GM12878 (cell line): Measurements from ENCODE around the gene FGD6. TPM values are rescaled to one million over a fixed set of nuclear protein-coding genes. Genes with fewer than 3 reads are reported as not detected.

Source experiments
- ATAC-seq: fragments of 200-7000 bp; cut with Tn5 transposase; 3 replicates; pipeline ENCODE4 v1.9.1; 2020; ENCODE audit warnings: mild to moderate bottlenecking, moderate library complexity
- BruUV-seq: library from RNA; stranded (reverse); fragments of 400-500 nt; replicated peaks from 2 replicates; lab custom pipeline; 2021; lab: Mats Ljungman, UMichigan
- CTCF ChIA-PET: fragments of 300-600 bp; sonication (Branson Sonifier 250); formaldehyde crosslinking; extraction: SDS; loops from one replicate; lab custom pipeline; 2021; ENCODE audit warnings: inconsistent platforms; lab: Yijun Ruan, JAX
- POLR2A ChIA-PET: fragments of 350-600 bp; formaldehyde crosslinking; extraction: SDS; loops from one replicate; lab custom pipeline; 2021; ENCODE audit warnings: inconsistent platforms; lab: Charles Lee
- RAD21 ChIA-PET: fragments of 300-600 bp; sonication (Branson Sonifier 250); formaldehyde crosslinking; loops from one replicate; lab custom pipeline; 2023; ENCODE audit warnings: antibody characterized with exemption; ENCODE audit not compliant: unreplicated experiment; lab: Charles Lee
- SMC1A ChIA-PET: fragments of 300-600 bp; sonication (Branson Sonifier 250); formaldehyde crosslinking; loops from one replicate; lab custom pipeline; 2023; ENCODE audit not compliant: unreplicated experiment, uncharacterized antibody; lab: Charles Lee
- DNase-seq: peaks from one replicate; pipeline ENCODE4 v3.0.0-alpha.2; 2011; ENCODE audit warnings: low read depth, low spot score
- FAIRE-seq: peaks from 3 replicates; lab custom pipeline; 2011; peaks lifted over from hg19 to GRCh38; lab: Jason Lieb, UNC
- H2AFZ ChIP-seq: 2 replicates; pipeline ENCODE4 v1.6.0; 2011; ENCODE audit warnings: low read depth, low read length, control low read depth; ENCODE audit not compliant: control insufficient read depth
- H3K27ac ChIP-seq: 2 replicates; pipeline ENCODE4 v1.5.1; 2011; ENCODE audit warnings: control low read depth; ENCODE audit not compliant: control insufficient read depth, insufficient read depth
- H3K27me3 ChIP-seq, 2 experiments: replicated peaks in 1 of 2; 2 replicates each; pipeline versions ENCODE4 v1.6.0 to v1.6.1; 2011; ENCODE audit warnings: low read length in 1 of 2; ENCODE audit not compliant: control insufficient read depth in 2 of 2, insufficient read depth in 2 of 2
- H3K36me3 ChIP-seq, 2 experiments: 2 replicates each; pipeline ENCODE4 v1.5.1; 2011; ENCODE audit warnings: low read length in 1 of 2; ENCODE audit not compliant: control insufficient read depth in 2 of 2, insufficient read depth in 2 of 2
- H3K4me1 ChIP-seq: 2 replicates; pipeline ENCODE4 v1.6.1; 2011; ENCODE audit warnings: mild to moderate bottlenecking, low read length, moderate library complexity, mixed read lengths; ENCODE audit not compliant: control insufficient read depth, insufficient read depth
- H3K4me2 ChIP-seq: 2 replicates; pipeline ENCODE4 v1.6.0; 2011; ENCODE audit warnings: control low read depth; ENCODE audit not compliant: control insufficient read depth, insufficient read depth
- H3K4me3 ChIP-seq: fragments of 200-600 bp; sonication (generic); 2 replicates; pipeline ENCODE4 v1.5.1; 2016
- H3K79me2 ChIP-seq: 2 replicates; pipeline ENCODE4 v1.6.0; 2011; ENCODE audit warnings: low read length; ENCODE audit not compliant: control insufficient read depth, insufficient read depth
- H3K9ac ChIP-seq: 2 replicates; pipeline ENCODE4 v1.8.0; 2011; ENCODE audit warnings: low read length, control low read depth, mixed read lengths; ENCODE audit not compliant: control insufficient read depth, insufficient read depth
- H3K9me3 ChIP-seq: replicated peaks from 3 replicates; pipeline ENCODE4 v1.5.1; 2011; ENCODE audit warnings: mild to moderate bottlenecking, low read length; ENCODE audit not compliant: control insufficient read depth, insufficient read depth
- H4K20me1 ChIP-seq: 2 replicates; pipeline ENCODE4 v1.6.0; 2011; ENCODE audit not compliant: control insufficient read depth, insufficient read depth
- CEBPB ChIP-seq, 2 experiments: fragments of 150-350 bp in 1 of 2; IDR thresholded peaks; 2 replicates each; pipeline ENCODE4 v1.6.1; 2012 to 2014; ENCODE audit warnings: low read depth in 2 of 2, low read length in 2 of 2, borderline replicate concordance in 1 of 2, inconsistent platforms in 1 of 2
- CHD2 ChIP-seq: IDR thresholded peaks from 2 replicates; pipeline ENCODE4 v1.6.1; 2011; ENCODE audit warnings: low read depth, low read length, improper control_type of control experiment, borderline replicate concordance
- ELK1 ChIP-seq: IDR thresholded peaks from 2 replicates; pipeline ENCODE4 v1.6.1; 2012; ENCODE audit warnings: low read depth, low read length, improper control_type of control experiment
- GABPA ChIP-seq: IDR thresholded peaks from 2 replicates; pipeline ENCODE4 v1.6.1; 2014; ENCODE audit warnings: antibody characterized with exemption, low read depth, mild to moderate bottlenecking, inconsistent platforms
- HCFC1 ChIP-seq: fragments of 150-350 bp; IDR thresholded peaks from 2 replicates; pipeline ENCODE4 v1.6.1; 2014; ENCODE audit warnings: low read length
- HDAC2 ChIP-seq: fragments of 200-600 bp; sonication (generic); IDR thresholded peaks from 2 replicates; pipeline ENCODE4 v1.6.1; 2017
- MTA2 ChIP-seq: fragments of 450-650 bp; IDR thresholded peaks from 2 replicates; pipeline ENCODE4 v1.6.1; 2016; ENCODE audit warnings: low read depth, mild to moderate bottlenecking, moderate library complexity
- MTA3 ChIP-seq: IDR thresholded peaks from 2 replicates; pipeline ENCODE4 v1.6.1; 2012; ENCODE audit warnings: low read length, inconsistent platforms, borderline replicate concordance
- NFIC ChIP-seq: IDR thresholded peaks from 2 replicates; pipeline ENCODE4 v1.6.1; 2012; ENCODE audit warnings: low read depth, mild to moderate bottlenecking, inconsistent platforms, low read length, moderate library complexity
- NR2C1 ChIP-seq: fragments of 450-650 bp; IDR thresholded peaks from 2 replicates; pipeline ENCODE4 v1.6.1; 2017; ENCODE audit warnings: antibody characterized with exemption, mild to moderate bottlenecking, moderate library complexity
- RAD21 ChIP-seq: IDR thresholded peaks from 2 replicates; pipeline ENCODE4 v1.6.1; 2011; ENCODE audit warnings: mild to moderate bottlenecking, low read depth, low read length, moderate library complexity; ENCODE audit not compliant: insufficient read depth
- SMARCA5 ChIP-seq: fragments of 450-650 bp; IDR thresholded peaks from 2 replicates; pipeline ENCODE4 v1.6.1; 2017; ENCODE audit warnings: mild to moderate bottlenecking
- SRF ChIP-seq, 2 experiments: IDR thresholded peaks; 2 replicates each; pipeline ENCODE4 v1.6.1; 2011; ENCODE audit warnings: low read depth in 2 of 2, low read length in 2 of 2, mild to moderate bottlenecking in 1 of 2, moderate library complexity in 1 of 2
- TCF12 ChIP-seq: IDR thresholded peaks from 2 replicates; pipeline ENCODE4 v1.6.1; 2011; ENCODE audit warnings: low read depth, mild to moderate bottlenecking, low read length
- ZNF24 ChIP-seq: fragments of 450-650 bp; IDR thresholded peaks from 2 replicates; pipeline ENCODE4 v1.6.1; 2017; ENCODE audit warnings: antibody characterized with exemption, mild to moderate bottlenecking
- ZNF384 ChIP-seq: IDR thresholded peaks from 2 replicates; pipeline ENCODE4 v1.6.1; 2012; ENCODE audit warnings: low read depth, mild to moderate bottlenecking, low read length, improper control_type of control experiment, borderline replicate concordance
- WGBS: methylation state at CpG from one replicate; pipeline ENCODE4 v1.1.6; 2016; ENCODE audit warnings: low lambda C conversion rate; ENCODE audit not compliant: insufficient replicate concordance, insufficient coverage; ENCODE audit errors: missing lambda C conversion rate; 5-methylcytosine and 5-hydroxymethylcytosine counted together
- in situ Hi-C: fragments of 300-500 bp; cut with MboI; formaldehyde crosslinking; loops from 9 replicates; pipeline ENCODE4 v1.14.3; 2018; ENCODE audit warnings: mixed read lengths
- intact Hi-C: fragments of 100-400 bp; cut with micrococcal nuclease; formaldehyde crosslinking; loops from one replicate; pipeline ENCODE4 v1.14.2; 2022; ENCODE audit not compliant: unreplicated experiment
- polyA plus RNA-seq, 11 experiments: library from polyadenylated mRNA; depleted of rRNA in 4 of 11; unstranded in 6 of 11; stranded (reverse) in 5 of 11; fragments of >200 nt; fragmentation: Nextera tagmentation in 4 of 11; fragmentation: Illumina TruSeq in 1 of 11; extraction: Ambion mirVana in 4 of 11; extraction: Trizol in 1 of 11; gene quantifications; 1 replicate in 1 of 11; 2 replicates in 10 of 11; pipeline versions ENCODE4 v1.2.1 to v1.2.3, GENCODE V29; 2011 to 2016; ENCODE audit warnings: inconsistent platforms in 2 of 11, missing spikeins in 2 of 11, low read depth in 1 of 11
- total RNA-seq, 4 experiments: library from RNA; depleted of rRNA in 3 of 4; stranded (reverse); fragments of >200 nt in 3 of 4; fragmentation: Illumina TruSeq in 1 of 4; extraction: Trizol in 1 of 4; gene quantifications; 2 replicates each; pipeline versions ENCODE4 v1.2.1 to v1.2.3, GENCODE V29; 2013 to 2021

FGD6 gene
- total and polyA plus RNA-seq, 10 of the 15 experiments (the other 5 are each of a cell fraction or from before 2014, with no cell fraction given): 2.4 to 15.5 (median 8.9) TPM

GRCh38 chr12:95179011-95179410 is 38.3 kb downstream of the FGD6 start (continued):
- TF ChIP-seq ELK1 (no peak), ZNF24 (no peak), TCF12 (no peak), HCFC1 (no peak), CEBPB (IDR thresholded peaks at IDR 0.05; ENCODE audit: borderline replicate concordance in 1 of 2, low read depth in 2 of 2, low read length in 2 of 2) (no peak)

DNA sequence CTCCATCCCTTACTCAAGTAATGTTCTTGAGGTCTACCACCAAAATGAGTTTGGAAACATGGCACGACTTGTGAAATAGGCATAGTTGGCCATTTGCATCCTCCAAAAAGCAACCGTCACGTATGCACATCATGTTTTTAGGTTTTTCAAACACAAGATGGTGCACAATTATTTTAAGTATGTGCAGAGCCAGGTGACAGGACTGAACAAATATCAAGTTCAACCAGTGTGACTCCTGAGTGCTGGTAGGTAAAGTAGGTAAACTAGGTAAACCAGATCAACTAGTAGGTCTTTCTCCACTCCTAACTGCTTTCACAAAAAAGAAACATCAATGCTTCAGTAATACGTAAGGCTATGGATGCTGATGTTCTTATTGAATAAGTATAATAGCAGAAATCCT is 39.1 kb downstream of the FGD6 start:
- no peaks in the 10 kb centered on the region for H3K27me3 ChIP-seq
- no peak overlapping the region for H3K27ac ChIP-seq
- DNase-seq (no peak), FAIRE-seq (no peak), ATAC-seq (no peak)
- H3K9me3 ChIP-seq: no peaks in the 10 kb centered on the region
- in situ Hi-C loops: no loop called here
- no peaks in the 10 kb centered on the region for H3K79me2 ChIP-seq
- 77% methylated on average over 4 of the region's 4 CpGs for WGBS
- TF ChIP-seq GABPA (no peak), NR2C1 (no peak), RAD21 (no peak), HDAC2 (no peak), CHD2 (no peak), SMARCA5 (no peak), NFIC (no peak), MTA3 (no peak), SRF (IDR thresholded peaks at IDR 0.05; ENCODE audit: low read depth in 2 of 2, low read length in 2 of 2) (no peak), TCF12 (no peak), ZNF384 (no peak), MTA2 (no peak)
- ChIA-PET POLR2A (no interaction called here), CTCF (no interaction called here), RAD21 (no interaction called here), SMC1A (no interaction called here)
- H2AFZ ChIP-seq: no peak overlapping the region
- no peak overlapping the region for H3K4me2 ChIP-seq
- H3K9ac ChIP-seq: no peak overlapping the region
- H3K4me1 ChIP-seq: peaks cover 6% of the 10 kb centered on the region
- no peak overlapping the region for H3K4me3 ChIP-seq
- no peaks in the 10 kb centered on the region for H4K20me1 ChIP-seq
- intact Hi-C loops: no loop called here
- no TSS peak for BruUV-seq
- H3K36me3 ChIP-seq: no peaks in the 10 kb centered on the region
